Fibroblast of lung (primary cell): ENCODE results near the gene DLX4.

ENCODE experiments used
- EZH2 ChIP-seq: IDR thresholded peaks from 2 replicates; pipeline ENCODE4 v1.5.1; 2012; ENCODE audit warnings: low read length, control low read depth, mild to moderate bottlenecking; ENCODE audit errors: missing control alignments
- TF ChIP-seq, protein P1 (sequence below), 2 donors: IDR thresholded peaks in 1 of 2; conservative IDR thresholded peaks in 1 of 2; 1 replicate in 1 of 2; 2 replicates in 1 of 2; pipeline ENCODE4 v1.5.1; 2011 to 2012; ENCODE audit warnings: low read length in 2 of 2, control low read depth in 1 of 2, inconsistent platforms in 1 of 2, low read depth in 1 of 2, mild to moderate bottlenecking in 1 of 2

DNA sequence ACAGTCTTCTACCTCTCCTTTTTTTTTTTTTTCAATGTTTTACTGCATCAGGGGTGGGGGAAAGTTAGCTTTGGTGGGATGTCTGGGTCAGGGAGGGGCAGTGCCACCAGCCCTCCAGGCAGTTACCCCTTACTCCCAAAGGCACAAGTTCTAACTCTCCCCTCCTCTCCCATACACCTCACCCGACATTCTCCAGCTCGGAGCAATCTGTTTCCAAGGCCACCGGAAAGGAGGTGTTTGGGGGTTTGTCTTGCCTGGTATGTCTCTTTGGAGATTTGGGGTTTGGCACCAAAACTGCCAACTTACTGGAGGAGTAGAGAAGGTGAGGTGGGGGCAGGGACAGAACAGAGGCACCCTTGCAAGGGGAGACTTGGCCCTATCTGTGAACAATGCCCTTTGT lies 21.3 kb downstream of the DLX4 start:
- TF ChIP-seq, protein P1, sequence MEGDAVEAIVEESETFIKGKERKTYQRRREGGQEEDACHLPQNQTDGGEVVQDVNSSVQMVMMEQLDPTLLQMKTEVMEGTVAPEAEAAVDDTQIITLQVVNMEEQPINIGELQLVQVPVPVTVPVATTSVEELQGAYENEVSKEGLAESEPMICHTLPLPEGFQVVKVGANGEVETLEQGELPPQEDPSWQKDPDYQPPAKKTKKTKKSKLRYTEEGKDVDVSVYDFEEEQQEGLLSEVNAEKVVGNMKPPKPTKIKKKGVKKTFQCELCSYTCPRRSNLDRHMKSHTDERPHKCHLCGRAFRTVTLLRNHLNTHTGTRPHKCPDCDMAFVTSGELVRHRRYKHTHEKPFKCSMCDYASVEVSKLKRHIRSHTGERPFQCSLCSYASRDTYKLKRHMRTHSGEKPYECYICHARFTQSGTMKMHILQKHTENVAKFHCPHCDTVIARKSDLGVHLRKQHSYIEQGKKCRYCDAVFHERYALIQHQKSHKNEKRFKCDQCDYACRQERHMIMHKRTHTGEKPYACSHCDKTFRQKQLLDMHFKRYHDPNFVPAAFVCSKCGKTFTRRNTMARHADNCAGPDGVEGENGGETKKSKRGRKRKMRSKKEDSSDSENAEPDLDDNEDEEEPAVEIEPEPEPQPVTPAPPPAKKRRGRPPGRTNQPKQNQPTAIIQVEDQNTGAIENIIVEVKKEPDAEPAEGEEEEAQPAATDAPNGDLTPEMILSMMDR (conservative IDR thresholded peaks at IDR 0.05 in 1 of 2, IDR thresholded peaks at IDR 0.05 in 1 of 2; ENCODE audit: low read depth in 1 of 2, low read length in 2 of 2), result no peak
- no peak for TF ChIP-seq EZH2
